ENCODE results near the gene C6orf120. TPM values are rescaled to one million over a fixed set of nuclear protein-coding genes. Genes with fewer than 3 reads are reported as not detected.
A peak's percentile ranks its signal among the peaks of the same experiment; 100 is the strongest.

The C6orf120 gene
- total and polyA plus RNA-seq, 9 of the 15 experiments (the other 6 are each of a cell fraction or from before 2014, with no cell fraction given): 7.7 to 44.9 (median 34.8) TPM

- H3K4me1 ChIP-seq (replicated peaks in 1 of 2; ENCODE audit: control insufficient read depth in 2 of 2, insufficient read depth in 2 of 2, low read length in 2 of 2): peaks cover 25 to 31% of the 10 kb centered on the region in 2 experiments
- H3K27ac ChIP-seq (ENCODE audit: extremely low read depth, low read depth, low read length): no peak overlapping the region
- no peak overlapping the region for H3K4me3 ChIP-seq
- DNase-seq (ENCODE audit: extremely low read depth in 1 of 4, low spot score in 3 of 4) (no peak), ATAC-seq (no peak), FAIRE-seq (no peak)
- TF ChIP-seq MXI1 (IDR thresholded peaks at IDR 0.05; ENCODE audit: low read depth, low read length) (no peak), BRD4 (IDR thresholded peaks at IDR 0.05) (peak; percentile 16; the same call in 1 of the 2 replicates)
- BruUV-seq (replicated peaks): no TSS peak
- no peaks in the 10 kb centered on the region for H3K27me3 ChIP-seq (ENCODE audit: control insufficient read depth in 2 of 2, insufficient read depth in 2 of 2, low read length in 2 of 2)
- ChIA-PET POLR2A (interaction anchor here (0.6 to 2.9 kb wide), 7 partner anchors 10 to 1705 kb away, joined by 3 to 22 read pairs (median 5); partner anchors contain the start of genes C6orf120, DYNLT2, ERMARD and WDR27), CTCF (ENCODE audit: low intra/inter-chr PET ratio) (no interaction called here)
- H3K79me2 ChIP-seq (ENCODE audit: control insufficient read depth, insufficient read depth, low read length): peaks cover 26% of the 10 kb centered on the region
- no peak overlapping the region for H3K4me2 ChIP-seq (ENCODE audit: insufficient read depth, low read length)
- H3K9me1 ChIP-seq (ENCODE audit: control insufficient read depth, insufficient read depth, low read length): no peaks in the 10 kb centered on the region
- peaks cover 6% of the 10 kb centered on the region for H4K20me1 ChIP-seq (replicated peaks; ENCODE audit: control insufficient read depth, insufficient read depth, low read length)
- H3K36me3 ChIP-seq (ENCODE audit: control insufficient read depth, insufficient read depth, low read length): no peaks in the 10 kb centered on the region
- H2AFZ ChIP-seq (ENCODE audit: low read depth, low read length): peak overlapping the region; percentile 79; the same call in 1 of the 2 replicates
- intact Hi-C loops (cut with micrococcal nuclease): no loop called here
- no peaks in the 10 kb centered on the region for H3K9me3 ChIP-seq (replicated peaks; ENCODE audit: control insufficient read depth, insufficient read depth, low read depth, low read length)
- 40% methylated on average over 1 of the region's 1 CpG for WGBS (ENCODE audit: insufficient coverage, low coverage, missing lambda C conversion rate)
- H3K9ac ChIP-seq (ENCODE audit: insufficient read depth in 1 of 2, low read depth in 2 of 2, low read length in 2 of 2): peak overlapping the region in 1 of 2 experiments; percentile 66; a peak in 1 of 4 replicates
- in situ Hi-C loops (cut with MboI): no loop called here
Observed at GRCh38 chr6:169726049-169726400, 24.1 kb downstream of the C6orf120 start.

GRCh38 chr6:169726963-169727362 lies 25.0 kb downstream of the C6orf120 start:
- in situ Hi-C loops (cut with MboI): no loop called here
- Histone ChIP-seq H3K4me2 (ENCODE audit: insufficient read depth, low read length) (no peak overlapping the region), H3K79me2 (ENCODE audit: control insufficient read depth, insufficient read depth, low read length) (peaks cover 17% of the 10 kb centered on the region), H3K9ac (ENCODE audit: insufficient read depth in 1 of 2, low read depth in 2 of 2, low read length in 2 of 2) (no peak overlapping the region), H3K4me1 (replicated peaks in 1 of 2; ENCODE audit: control insufficient read depth in 2 of 2, insufficient read depth in 2 of 2, low read length in 2 of 2) (peaks cover 25 to 26% of the 10 kb centered on the region in 2 experiments), H4K20me1 (replicated peaks; ENCODE audit: control insufficient read depth, insufficient read depth, low read length) (peaks cover 6% of the 10 kb centered on the region), H3K9me1 (ENCODE audit: control insufficient read depth, insufficient read depth, low read length) (no peaks in the 10 kb centered on the region), H3K36me3 (ENCODE audit: control insufficient read depth, insufficient read depth, low read length) (no peaks in the 10 kb centered on the region), H3K4me3 (no peak overlapping the region), H3K9me3 (replicated peaks; ENCODE audit: control insufficient read depth, insufficient read depth, low read depth, low read length) (no peaks in the 10 kb centered on the region), H2AFZ (ENCODE audit: low read depth, low read length) (peak overlapping the region; percentile 0; the same call in 1 of the 2 replicates), H3K27me3 (ENCODE audit: control insufficient read depth in 2 of 2, insufficient read depth in 2 of 2, low read length in 2 of 2) (no peaks in the 10 kb centered on the region), H3K27ac (ENCODE audit: extremely low read depth, low read depth, low read length) (no peak overlapping the region)
- ATAC-seq (no peak), DNase-seq (ENCODE audit: extremely low read depth in 1 of 4, low spot score in 3 of 4) (no peak), FAIRE-seq (no peak)
- no TSS peak for BruUV-seq (replicated peaks)
- intact Hi-C loops (cut with micrococcal nuclease): no loop called here
- POLR2A ChIA-PET: interaction anchor here (0.9 to 2.9 kb wide), 5 partner anchors 8 to 25 kb away, joined by 3 to 22 read pairs (median 5); partner anchors contain the start of genes C6orf120, DYNLT2, ERMARD and WDR27
- CTCF ChIA-PET (ENCODE audit: low intra/inter-chr PET ratio): no interaction called here
- TF ChIP-seq JUNB (CRISPR knock-in tag; conservative IDR thresholded peaks at IDR 0.05) (no peak), SIN3A (IDR thresholded peaks at IDR 0.05; ENCODE audit: borderline replicate concordance in 2 of 2, control insufficient read depth in 1 of 2, low read depth in 2 of 2, low read length in 2 of 2) (no peak), CCNT2 (IDR thresholded peaks at IDR 0.05; ENCODE audit: borderline replicate concordance, extremely low read depth, insufficient read length, low read depth, low read length) (no peak), TRIM24 (IDR thresholded peaks at IDR 0.05) (no peak), MECOM (CRISPR knock-in tag; IDR thresholded peaks at IDR 0.05) (no peak), GATA2 (CRISPR knock-in tag; IDR thresholded peaks at IDR 0.05) (no peak), CTBP1 (IDR thresholded peaks at IDR 0.05; ENCODE audit: borderline replicate concordance) (no peak), CGGBP1 (CRISPR knock-in tag; IDR thresholded peaks at IDR 0.05) (no peak), NFRKB (IDR thresholded peaks at IDR 0.05; ENCODE audit: low read depth) (no peak), PHB2 (IDR thresholded peaks at IDR 0.05; ENCODE audit: low read depth) (no peak), ZBTB8A (IDR thresholded peaks at IDR 0.05; ENCODE audit: partially characterized antibody) (no peak), ZNF780A (CRISPR knock-in tag; IDR thresholded peaks at IDR 0.05) (no peak), ZNF444 (CRISPR knock-in tag; IDR thresholded peaks at IDR 0.05) (no peak)
- TF ChIP-seq, protein P1, sequence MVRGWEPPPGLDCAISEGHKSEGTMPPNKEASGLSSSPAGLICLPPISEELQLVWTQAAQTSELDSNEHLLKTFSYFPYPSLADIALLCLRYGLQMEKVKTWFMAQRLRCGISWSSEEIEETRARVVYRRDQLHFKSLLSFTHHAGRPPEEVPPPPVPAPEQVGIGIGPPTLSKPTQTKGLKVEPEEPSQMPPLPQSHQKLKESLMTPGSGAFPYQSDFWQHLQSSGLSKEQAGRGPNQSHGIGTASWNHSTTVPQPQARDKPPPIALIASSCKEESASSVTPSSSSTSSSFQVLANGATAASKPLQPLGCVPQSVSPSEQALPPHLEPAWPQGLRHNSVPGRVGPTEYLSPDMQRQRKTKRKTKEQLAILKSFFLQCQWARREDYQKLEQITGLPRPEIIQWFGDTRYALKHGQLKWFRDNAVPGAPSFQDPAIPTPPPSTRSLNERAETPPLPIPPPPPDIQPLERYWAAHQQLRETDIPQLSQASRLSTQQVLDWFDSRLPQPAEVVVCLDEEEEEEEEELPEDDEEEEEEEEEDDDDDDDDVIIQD (CRISPR knock-in tag; IDR thresholded peaks at IDR 0.05): no peak

Measured in K562 (cell line).